Superior temporal gyrus (tissue), 1 donor: ENCODE measurements around the gene AXL.
A peak's percentile ranks its signal among the peaks of the same experiment; 100 is the strongest.
"Not testable (repeated sequence)": the region's sequence is repeated elsewhere in the genome, so short reads cannot be mapped to it uniquely, and the experiment has no call there.

Experiments
- DNase-seq: peaks from one replicate; pipeline ENCODE4 v3.0.0-alpha.2; 2016; ENCODE audit errors: extremely low spot score

AXL gene

DNA sequence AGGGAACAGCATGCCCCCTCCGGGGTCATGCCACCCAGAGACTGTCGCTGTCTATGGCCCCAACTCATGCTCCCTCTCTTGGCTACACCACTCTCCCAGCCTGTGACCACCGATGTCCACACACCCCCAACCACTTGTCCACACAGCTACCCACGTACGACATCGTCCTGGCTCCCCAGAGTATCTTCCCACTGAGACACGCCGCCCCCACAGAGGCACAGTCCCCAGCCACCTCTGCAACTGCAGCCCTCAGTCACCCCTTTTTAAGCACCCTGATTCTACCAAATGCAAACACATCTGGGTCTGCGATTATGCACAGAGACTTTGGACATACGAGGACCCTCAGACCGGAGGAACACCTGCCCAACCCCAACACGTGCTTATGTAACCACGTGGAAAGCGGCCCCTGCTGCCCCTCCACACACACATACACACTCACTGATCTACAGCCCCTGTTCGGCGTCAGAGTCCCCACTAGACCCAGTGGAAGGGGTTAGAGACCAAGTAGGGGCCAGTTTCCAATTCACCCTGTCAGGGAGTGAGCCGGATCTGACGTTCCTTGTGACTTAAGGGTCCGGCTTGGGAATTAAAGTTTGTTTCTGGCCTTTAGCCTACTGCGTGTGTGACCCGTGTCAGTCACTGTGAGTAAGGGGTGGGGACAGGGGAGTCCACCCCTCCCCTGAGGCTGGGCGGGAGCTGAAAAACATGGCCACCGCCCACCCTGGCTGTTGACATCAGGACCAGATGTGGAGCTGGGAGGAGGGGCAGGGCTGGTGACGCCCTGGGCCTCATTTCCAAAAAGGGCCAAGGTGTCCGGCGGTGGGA lies 11.9 kb upstream of the AXL start:
- no peak for DNase-seq

DNA sequence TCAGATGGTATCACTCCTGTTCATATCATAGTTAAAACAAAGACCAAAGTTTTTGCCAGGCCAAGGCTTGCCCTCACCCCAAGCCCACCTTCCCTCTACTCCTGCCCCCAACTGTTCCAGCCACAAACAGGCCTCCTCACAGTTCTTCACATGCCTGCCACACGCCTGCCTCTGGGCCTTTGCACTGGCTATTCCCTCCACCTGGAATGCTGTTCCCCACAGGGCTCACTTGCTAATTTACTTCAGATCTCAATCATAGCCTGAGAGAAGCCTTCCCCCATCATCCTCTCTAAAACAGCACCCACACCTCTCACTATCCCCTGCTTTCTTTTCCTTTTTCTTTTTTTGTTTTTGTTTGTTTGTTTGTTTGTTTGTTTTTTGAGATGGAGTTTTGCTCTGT lies 4.9 kb upstream of the AXL start:
- DNase-seq: no peak

GRCh38 chr19:41217741-41218140 lies 1.3 kb upstream of the AXL start:
- DNase-seq: no peak

- DNase-seq: no peak
Observed at GRCh38 chr19:41218249-41218614, 791 bp upstream of the AXL start.

GRCh38 chr19:41219924-41220567 lies 1.0 kb downstream of the AXL start:
- DNase-seq: no peak

DNA sequence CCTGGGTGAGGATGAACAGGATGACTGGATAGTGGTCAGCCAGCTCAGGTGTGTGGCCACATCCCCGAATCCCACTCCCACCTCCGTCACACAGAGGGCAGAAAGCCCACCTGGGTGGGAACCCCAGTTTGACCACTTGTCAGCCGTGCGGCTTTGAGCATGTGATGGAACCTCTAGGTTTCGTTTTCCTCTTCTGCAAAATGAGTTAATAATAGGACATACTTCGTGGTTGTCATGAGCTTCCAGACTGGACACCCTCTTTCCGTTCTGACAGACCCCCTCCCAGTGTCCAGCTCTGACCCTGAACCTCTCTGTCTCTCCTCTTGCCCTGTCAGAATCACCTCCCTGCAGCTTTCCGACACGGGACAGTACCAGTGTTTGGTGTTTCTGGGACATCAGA lies 1.8 kb downstream of the AXL start:
- no peak for DNase-seq

DNA sequence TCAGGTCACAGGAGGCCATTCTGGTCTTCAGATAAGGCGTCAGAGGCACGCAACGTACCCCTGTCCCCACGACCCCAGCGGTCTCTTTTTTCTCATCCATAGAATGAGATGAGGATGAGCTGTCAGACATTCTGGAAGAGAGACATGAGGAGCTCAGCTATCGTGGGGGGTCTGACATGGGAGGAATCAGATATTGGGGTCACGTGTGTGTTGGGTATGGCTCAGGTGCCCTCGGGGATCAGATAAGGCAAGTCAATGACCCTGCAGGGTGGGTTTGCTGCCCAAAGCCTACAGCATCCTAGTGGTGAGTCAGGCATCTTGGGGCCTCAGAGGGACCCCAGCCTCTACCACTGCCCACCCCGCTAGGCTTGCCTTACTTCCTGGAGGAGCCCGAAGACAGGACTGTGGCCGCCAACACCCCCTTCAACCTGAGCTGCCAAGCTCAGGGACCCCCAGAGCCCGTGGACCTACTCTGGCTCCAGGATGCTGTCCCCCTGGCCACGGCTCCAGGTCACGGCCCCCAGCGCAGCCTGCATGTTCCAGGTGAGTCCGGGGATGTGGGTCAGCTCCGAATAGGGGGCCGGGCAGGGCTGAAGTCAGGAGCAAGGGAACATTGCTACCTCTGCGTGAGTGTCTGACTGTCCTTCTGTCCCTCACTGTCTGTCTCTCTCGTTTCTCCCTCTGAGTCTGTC lies 2.6 kb downstream of the AXL start:
- no peak for DNase-seq

DNA sequence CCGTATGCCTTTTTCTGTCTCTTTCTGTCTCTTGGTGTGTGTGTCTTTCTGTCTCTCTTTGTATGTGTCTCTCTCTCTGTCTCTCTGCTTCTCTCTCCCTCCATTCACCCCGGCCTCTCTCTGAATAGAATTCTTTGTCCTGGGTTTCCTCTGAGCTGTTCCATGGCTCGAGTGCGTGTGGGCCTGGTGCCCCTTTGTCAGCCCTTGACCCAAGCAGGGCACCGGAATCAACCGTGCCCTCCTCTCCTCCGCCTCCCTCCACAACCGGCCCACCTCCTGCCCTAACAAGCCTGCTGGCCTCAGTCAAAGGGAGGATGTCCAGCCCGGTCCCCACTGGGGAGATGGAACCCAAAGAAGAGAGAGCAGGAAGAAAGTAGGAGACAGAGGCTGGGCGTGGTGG lies 3.2 kb downstream of the AXL start:
- no peak for DNase-seq

DNA sequence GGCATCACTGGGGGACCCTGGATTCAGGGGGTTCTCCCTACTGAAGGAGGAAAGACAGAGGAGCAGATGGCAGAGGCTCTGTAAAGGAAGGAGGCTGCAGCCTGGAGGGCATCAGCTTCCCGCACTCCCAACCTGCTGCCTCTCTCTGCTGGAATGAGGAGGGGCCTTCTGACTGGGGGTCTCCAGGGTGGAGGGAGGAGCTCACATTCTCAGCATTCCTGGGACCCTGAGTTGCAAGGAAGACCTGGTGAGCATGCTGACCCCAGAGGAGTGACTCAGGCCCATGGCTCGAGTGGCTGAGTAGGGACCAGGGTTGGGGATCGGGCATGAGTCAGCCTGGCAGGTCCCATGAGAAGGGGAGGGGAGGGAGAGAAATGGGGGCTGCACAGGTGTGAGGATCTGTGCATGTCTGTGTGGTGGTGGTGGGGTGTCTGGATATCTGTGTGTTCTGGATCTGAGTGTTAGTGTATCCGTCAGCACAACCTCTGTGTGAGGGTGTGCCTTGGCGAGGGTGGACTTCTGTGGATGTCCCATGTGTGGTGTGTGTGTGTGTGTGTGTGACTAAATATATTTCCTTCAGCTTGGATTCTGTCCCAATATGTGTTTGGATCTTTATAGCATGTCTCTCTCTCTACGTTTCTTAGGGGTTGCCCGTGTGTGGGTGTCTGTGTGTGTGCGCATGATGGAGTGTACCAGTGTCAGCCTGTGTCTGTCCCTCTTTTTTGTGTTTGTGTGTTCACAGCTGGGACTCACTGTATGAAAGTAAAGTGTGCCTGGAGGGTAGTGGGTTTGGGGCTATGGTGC lies 4.6 kb downstream of the AXL start:
- DNase-seq: no peak

DNA sequence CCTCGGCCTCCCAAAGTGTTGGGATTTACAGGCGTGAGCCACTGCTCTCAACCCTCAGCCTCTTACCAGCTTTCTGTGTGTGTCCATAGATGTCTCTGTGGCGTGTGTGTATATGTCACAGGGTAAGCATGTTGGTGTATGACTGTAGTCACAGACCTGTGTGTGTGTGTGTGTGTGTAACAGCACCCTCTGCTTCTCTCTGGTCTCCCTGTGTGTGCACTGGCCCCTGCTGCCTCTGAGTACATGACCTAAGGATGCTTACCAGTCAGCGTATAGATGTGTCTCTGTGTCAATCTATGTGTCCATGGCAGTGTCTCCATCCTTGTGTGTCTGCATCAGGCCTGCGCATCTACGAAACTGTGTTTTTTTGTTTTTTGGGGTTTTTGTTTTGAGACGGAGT lies 5.6 kb downstream of the AXL start:
- DNase-seq: no peak

- peak; percentile 13 for DNase-seq
Observed at GRCh38 chr19:41225238-41226052, 6.4 kb downstream of the AXL start.

DNA sequence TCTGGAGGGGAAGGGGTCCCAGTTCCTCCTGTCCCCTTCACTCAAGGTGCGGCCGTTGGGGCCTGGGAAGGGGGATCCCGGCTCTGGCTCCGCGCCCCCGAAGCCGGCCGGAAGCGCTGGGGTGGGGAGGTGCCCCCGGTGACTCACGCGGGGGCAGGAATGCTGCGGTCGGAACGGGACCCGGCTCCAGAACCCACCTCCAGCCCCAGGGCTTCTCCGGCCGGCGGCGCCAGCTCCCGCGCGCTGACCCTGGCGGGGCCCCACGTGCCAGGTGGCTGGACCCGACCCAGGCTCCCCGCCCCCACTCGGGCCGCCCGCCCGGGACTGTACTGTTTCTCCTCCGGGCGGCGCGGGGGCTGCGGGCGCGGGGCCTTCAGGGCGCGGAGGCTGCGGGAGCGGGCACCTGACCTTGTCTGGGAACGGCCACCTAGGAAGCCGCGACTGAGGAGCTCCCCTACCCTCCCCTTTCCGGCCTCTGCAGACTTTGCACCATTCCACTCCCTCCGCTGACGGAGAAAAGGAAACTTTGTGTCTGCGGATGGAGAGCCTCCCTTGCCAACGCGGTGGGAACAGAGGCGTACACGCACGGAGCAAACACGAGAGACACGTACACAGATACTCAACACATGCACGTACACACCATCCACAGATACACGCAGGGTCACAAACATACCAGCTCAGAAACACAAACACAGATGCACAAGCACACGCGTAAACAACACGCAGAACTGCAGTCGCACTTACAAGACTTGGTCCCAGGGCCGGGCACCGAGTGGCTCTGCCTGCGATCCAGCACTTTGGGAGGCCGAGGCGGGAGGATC lies 7.2 kb downstream of the AXL start:
- DNase-seq: peak; percentile 19

DNA sequence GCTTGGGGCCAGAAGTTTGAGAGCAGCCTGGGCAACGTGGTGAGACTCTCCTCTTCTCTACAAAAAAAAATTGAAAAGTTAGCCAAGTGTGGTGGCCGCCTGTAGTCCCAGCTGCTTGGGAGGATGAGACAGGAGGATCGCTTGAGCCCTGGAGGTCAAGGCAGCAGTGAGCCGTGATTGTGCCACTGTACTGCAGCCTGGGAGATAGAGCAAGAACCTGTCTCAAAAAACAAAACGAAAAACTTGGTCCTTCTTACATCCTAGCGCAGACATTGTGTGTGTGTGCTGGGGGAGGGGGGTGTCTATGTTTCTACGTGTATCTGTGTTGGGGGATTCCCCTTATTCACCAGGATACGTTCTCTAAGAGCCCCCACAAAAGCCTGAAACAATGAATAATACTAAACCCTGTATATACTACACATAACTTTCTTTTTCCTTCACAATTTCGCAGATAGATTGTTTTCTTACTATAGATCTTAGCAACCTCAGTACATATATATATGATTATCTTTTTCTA lies 7.9 kb downstream of the AXL start:
- DNase-seq: no peak

- DNase-seq: no peak
Observed at GRCh38 chr19:41228486-41228885, 9.5 kb downstream of the AXL start.

- not testable (repeated sequence) for DNase-seq
Observed at GRCh38 chr19:41229338-41229737, 10.3 kb downstream of the AXL start.

GRCh38 chr19:41230067-41230857 lies 11.2 kb downstream of the AXL start:
- DNase-seq: no peak

DNA sequence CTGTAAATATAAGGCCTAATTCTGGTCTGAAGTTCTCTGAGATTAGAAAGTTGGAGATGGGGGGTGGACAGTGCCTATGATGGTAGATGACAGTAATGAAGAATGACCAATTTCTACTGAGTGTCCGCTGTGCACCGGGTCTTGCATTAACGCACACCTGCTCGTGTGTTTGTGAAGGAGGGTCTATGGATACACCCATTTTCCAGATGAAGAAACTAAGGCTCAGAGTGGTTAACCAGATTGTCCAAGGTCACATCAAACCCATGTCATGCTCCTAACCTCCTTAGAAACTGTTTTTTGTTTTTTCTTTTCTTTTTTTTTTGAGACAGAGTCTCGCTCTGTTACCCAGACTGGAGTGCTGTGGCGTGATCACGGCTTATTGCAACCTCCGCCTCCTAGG lies 13.7 kb downstream of the AXL start:
- no peak for DNase-seq

DNA sequence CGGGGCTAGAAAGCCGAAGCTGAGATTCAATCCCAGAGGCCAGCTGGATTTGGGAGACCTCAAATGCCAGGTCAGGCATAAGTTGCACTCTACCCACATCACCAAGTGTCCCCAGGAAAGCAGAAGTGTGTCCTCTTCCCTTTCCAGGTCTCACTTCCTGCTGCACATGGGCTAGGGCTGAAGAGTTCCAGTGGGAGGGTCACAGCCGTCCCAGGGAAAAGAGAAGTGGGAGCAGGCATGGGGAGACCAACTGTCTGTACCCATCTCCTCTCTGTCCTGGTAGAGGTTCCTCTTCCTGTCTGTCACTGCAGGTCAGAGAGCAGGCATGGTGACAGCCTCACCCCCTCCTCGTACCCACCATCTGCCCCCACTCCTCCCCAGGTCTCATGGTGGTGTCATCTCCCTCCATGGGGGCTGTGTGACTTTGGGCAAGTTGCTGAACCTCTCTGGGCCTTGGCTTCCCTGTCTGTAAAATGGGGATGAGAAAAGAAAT lies 14.8 kb downstream of the AXL start:
- no peak for DNase-seq

GRCh38 chr19:41234512-41235168 lies 15.6 kb downstream of the AXL start:
- no peak for DNase-seq
